Cerebellar cortex (tissue), 1 donor: ENCODE data around the gene NUMB.
"Not testable (repeated sequence)": the region's sequence is repeated elsewhere in the genome, so short reads cannot be mapped to it uniquely, and the experiment has no call there.

Experiments used
- DNase-seq: peaks from one replicate; pipeline ENCODE4 v3.0.0-alpha.2; 2015; ENCODE audit warnings: low spot score

Gene NUMB

GRCh38 chr14:73465823-73466532, 7.6 kb upstream of the NUMB start:
- DNase-seq: no peak

DNA sequence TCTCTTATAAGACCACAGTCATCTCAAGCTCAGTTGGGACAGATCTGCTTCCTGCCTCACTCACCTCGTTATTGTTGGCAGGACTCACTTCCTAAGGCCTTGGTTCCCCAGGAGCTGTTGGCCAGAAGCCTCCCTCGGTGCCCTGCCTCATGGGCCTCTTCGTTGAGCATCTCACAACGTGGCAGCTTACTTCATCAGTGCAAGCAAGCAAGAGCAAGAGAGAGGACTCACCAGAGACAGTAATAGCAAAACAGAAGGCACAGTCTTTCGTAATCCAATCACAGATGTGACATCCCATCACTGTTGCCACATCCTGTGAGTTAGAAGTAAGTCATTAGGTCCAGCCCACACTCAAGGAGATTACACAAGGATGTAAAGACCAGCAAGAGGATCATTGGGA, 5.1 kb upstream of the NUMB start:
- DNase-seq: peak; percentile 33

DNA sequence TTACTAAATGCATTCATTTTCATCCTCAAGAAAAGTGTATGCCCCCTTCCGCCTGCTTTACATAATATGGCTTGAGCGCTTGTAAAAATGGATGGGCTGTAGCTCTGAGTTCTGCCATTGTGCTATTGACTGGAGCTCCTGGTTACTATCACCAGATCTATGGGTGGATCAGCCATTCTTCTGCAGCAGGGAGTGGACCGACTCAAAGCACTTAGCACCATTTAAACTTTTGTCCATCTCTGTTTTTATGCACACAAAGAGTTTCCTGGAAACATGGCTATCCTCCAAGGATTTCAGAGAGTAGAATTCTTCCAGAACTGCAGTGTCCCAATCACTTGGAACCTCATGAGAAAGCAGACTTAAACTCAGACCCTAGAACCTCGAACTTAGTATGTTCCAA, 4.5 kb upstream of the NUMB start:
- peak; percentile 46 for DNase-seq

DNA sequence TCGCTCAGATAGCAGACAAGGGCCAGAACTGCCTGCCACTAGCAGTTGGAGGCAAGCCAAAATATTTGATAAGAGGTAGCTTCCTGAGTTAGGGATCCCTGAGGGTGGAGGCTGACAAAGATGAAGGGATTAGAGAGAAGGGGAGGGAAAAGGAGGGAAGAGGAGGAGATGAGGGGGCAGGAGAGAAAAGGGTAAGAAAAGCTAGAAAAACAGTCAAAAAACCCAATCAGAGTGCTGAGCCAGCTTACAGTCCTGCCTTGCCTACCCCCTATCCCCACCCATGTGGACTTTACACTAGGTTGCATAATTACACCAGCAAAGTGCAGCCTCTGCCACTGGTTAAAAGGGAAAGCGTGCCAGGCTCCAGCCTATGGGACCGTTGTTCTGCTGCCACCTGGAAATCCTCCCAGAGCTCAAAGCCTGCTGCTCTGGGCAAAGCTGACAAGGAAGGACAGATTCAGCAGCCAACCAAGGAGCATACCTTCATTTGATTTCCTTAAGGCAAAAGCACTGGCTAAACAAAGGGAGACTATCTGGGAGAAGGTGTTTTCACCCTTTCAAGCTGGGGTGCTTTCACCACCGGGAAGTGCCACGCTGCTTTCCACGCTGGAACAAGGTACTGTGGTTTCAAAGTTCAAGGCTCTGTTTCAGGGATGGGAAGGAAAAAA, 3.8 kb upstream of the NUMB start:
- peak; percentile 98 for DNase-seq

- DNase-seq: peak; percentile 47
These were observed 3.2 kb upstream of the NUMB start for GRCh38 chr14:73461478-73462047.

DNA sequence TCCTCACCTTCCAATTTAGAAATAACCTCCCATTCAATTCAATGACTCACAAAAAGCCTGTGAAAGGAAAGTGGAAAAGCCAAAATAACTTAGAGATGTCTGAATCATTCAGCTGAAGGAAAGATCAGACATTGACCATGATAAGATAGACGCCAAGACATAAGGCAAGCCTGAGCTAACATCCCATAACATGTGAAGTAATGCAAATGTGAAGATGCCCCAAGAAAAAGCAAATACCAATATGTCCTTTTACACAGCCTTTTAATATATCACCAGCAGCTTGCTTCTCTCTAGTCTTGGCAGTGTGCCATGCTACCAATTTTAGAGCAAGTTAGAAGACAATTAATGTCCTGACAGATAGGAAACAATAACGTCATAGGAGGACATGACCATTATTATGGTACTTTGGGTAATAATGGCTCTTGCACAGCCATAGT, 2.4 kb upstream of the NUMB start:
- DNase-seq: peak; percentile 83

GRCh38 chr14:73459959-73460358, 1.6 kb upstream of the NUMB start:
- no peak for DNase-seq

DNA sequence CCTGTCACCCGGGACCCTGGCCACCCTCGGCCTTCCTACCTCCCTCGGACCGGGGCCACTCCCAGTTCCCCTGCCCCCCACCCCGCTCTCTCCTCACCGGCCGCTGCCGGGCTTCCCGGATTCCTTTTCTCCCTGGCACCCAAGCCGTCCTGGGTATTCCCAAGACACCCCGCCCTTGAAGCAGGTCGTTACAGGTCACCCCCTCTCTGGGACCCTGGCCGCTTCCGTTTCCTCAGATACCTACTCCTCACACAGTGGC, 493 bp downstream of the NUMB start:
- DNase-seq: no peak

- peak; percentile 43 for DNase-seq
These were observed 1.1 kb downstream of the NUMB start for GRCh38 chr14:73457041-73457923.

- DNase-seq: no peak
These were observed 3.1 kb downstream of the NUMB start for GRCh38 chr14:73455294-73455693.

DNA sequence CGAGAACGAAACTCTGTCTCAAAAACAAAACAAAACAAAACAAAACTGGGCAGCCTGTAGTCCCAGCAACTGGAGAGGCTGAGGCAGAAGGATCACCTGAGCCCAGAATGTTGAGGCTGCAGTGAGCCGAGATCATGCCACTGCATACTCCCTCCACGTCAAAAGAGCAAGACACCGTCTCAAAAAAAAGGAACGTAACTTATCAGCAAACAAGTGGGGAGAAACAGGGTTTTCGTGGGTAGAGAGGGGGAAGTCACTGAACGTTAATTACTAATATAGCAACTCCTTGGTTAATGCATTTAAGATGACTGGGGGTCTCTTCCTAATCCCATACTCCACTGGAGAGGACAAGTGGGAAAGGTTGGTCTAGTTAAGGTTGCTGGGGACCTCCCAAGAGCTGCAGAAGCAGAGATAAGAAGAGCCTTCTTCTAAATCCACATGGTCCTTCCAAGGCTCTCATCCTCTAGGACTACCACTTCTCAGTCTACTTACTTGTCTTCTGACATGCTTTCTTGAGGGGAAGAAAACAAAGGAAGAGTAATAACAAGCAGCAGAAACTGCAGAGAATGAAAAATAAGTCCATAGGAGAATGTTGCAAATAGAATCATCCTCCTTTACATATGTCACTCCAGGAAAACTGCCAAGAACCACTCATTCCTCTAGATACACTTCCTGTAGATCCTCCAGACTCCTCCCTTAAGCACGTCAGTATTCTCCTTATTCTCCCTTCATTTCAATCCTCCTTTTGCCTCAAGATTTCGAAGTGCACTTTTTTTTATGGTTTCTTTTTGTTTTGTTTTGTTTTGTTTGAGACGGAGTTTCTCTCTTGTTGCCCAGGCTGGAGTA, 5.8 kb downstream of the NUMB start:
- DNase-seq: peak; percentile 22

DNA sequence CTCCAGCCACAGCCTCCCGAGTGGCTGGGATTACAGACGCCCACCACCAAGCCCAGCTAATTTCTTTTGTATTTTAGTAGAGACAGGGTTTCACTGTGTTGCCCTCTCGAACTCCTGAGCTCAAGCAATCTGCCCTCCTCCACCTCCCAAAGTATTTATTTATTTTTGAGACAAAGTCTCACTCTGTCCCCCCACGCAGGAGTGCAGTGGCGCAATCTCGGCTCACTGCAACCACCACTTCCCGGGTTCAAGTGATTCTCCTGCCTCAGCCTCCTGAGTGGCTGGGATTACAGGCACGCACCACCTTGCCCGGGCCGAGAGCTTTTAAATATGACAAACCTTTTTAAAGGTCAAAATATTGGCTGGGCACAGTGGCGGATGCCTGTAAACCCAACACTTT, 14.6 kb downstream of the NUMB start:
- no peak for DNase-seq

DNA sequence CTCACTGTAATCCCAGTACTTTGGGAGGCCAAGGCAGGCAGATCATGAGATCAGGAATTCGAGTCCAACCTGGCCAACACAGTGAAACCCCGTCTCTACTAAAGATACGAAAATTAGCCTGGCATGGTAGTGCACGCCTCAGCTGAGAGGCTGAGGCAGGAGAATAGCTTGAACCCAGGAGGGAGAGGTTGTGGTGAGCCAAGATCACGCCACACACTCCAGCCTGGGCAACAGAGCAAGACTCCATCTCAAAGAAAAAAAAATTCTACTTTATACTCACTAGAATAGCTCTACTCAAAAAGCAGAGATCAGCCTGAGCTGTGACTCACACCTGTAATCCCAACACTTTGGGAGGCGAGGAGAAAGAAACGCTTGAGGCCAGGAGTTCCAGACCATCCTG, 17.1 kb downstream of the NUMB start:
- DNase-seq: no peak

DNA sequence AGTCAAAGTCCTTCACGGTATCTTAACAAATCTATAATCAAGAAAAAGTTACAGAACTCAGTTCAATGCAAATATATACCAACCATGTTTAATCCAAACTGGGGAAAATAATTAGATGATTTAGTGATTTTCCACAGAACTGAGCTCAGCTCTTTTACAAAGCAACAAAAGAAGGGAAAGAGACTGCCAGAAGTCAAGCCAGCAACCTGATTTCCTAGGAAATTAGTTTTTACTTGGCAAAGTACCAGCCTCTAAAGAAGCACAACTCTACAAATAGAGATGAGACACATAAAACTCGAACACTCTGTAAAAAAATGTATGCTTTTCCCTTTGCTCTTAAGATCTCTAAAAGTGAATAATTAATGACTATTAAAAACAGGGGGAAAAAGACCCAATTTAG, 19.4 kb downstream of the NUMB start:
- DNase-seq: no peak

- DNase-seq: no peak
These were observed 21.1 kb downstream of the NUMB start for GRCh38 chr14:73437206-73437605.

DNA sequence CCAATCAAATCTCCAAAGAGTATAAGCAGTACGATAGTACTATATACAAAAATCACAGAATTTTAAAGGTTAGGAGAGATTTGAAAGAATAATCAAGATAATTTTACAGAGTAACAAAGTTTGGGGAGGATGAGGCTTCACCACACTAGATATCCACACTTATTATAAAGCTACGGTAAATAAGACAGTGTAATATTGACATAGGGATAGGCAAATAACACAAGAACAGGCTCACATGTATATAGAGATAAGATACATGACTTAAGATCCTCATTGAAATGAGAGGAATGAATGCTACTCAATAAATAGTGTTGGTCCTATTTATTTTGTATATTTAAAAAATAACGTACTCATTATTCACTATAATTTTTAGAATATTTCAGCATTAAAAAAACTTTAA, 26.2 kb downstream of the NUMB start:
- DNase-seq: no peak

GRCh38 chr14:73428353-73428824, 30.0 kb downstream of the NUMB start:
- peak; percentile 51 for DNase-seq

DNA sequence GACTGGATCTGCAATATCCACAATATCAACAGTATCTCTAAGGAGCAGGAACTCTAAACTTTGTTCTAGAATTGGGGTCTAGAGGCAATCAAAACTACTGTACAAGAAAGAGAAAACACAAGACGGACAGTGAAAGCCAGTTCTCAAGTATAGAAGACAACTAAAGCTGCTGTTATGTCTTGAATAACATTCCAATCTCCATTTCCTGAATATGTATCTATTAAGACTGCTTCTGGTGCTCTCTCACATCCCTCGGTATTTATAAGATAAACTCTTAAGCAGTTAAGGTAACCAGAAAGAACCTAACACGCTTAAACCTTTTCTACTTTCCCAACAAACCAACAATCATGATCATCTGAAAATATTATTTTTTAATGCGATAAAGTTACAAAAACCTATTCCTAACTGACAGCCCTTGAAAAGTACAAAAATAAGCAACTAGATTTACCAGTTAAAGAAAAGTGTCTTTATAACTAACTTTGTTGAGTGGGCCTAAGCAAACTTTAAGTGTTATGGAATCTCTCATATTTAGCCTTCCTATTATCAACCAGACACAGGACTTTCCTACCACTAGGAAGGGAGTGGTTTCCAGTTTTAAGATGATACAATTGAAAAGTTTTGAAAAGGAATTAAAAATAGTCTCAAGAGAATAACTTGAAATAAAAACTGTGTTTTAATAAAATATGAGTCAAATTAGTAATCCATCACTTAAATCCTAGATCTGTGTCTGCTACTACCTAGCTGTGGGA, 30.7 kb downstream of the NUMB start:
- no peak for DNase-seq

DNA sequence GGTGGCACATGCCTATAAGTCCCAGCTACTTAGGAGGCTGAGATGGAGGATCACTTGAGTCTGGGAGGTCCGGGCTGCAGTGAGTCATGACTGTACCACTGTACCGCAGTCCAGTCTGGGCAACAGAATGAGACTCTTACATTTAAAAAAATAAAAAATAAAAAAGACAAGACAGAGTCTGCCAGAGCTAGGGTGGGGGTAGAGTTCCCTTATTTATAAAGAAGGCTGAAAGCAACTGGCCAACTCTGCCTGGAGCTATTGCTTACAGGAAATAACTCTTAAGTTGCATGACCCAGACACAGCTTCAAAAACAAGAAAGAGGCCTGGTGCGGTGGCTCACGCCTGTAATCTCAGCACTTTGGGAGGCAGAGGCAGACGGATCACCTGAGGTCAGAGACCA, 31.5 kb downstream of the NUMB start:
- DNase-seq: no peak

DNA sequence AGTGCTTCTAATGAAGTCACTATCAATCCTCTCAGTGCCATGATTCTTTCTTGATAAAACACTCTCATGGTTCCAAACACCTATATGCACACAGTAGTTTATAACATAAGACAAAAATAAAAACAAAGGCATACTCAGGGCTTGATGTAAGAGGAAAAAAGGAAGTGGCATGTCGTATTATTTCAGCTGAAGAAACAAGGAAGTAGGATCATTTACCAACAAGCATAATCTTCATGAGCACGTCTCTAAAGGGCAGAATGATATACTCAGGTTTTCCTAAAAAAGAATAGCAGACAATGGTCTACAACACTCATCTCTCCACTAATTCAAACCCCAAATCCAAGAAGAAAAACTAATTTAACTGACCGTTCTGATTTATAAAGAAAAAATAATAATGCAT, 33.9 kb downstream of the NUMB start:
- DNase-seq: no peak

GRCh38 chr14:73423092-73423491, 35.3 kb downstream of the NUMB start:
- DNase-seq: not testable (repeated sequence)
